HepG2 (cell line): ENCODE results near the gene ADGRD1. TPM values are rescaled to one million over a fixed set of nuclear protein-coding genes. Genes with fewer than 3 reads are reported as not detected.

Experiments
- ATAC-seq: fragments of 200-7000 bp; cut with Tn5 transposase; 3 replicates; pipeline ENCODE4 v1.9.1; 2020; ENCODE audit warnings: mild to moderate bottlenecking, moderate library complexity
- BruUV-seq: library from RNA; stranded (reverse); fragments of 400-500 nt; replicated peaks from 2 replicates; lab custom pipeline; 2021; lab: Mats Ljungman, UMichigan
- CTCF ChIA-PET: fragments of 300-600 bp; formaldehyde crosslinking; extraction: SDS; loops from one replicate; lab custom pipeline; 2021; ENCODE audit warnings: low total read pairs, inconsistent platforms, low intra/inter-chr PET ratio; lab: Yijun Ruan, JAX
- POLR2A ChIA-PET: fragments of 350-600 bp; sonication (Branson Sonifier 250); formaldehyde crosslinking; loops from one replicate; lab custom pipeline; 2020; ENCODE audit warnings: antibody characterized with exemption, inconsistent platforms; lab: Yijun Ruan, JAX
- DNase-seq: peaks from one replicate; pipeline ENCODE4 v3.0.0-alpha.2; 2015; ENCODE audit warnings: low spot score
- FAIRE-seq: peaks from 3 replicates; lab custom pipeline; 2011; peaks lifted over from hg19 to GRCh38; lab: Jason Lieb, UNC
- H2AFZ ChIP-seq: one replicate; pipeline ENCODE4 v1.6.1; 2011; ENCODE audit warnings: low read length, inconsistent platforms
- H3K27ac ChIP-seq: fragments of 300-600 bp; 3 replicates; pipeline ENCODE4 v1.8.0; 2011; ENCODE audit warnings: mixed run types, mild to moderate bottlenecking, mixed read lengths, low read length, inconsistent platforms; ENCODE audit not compliant: insufficient read depth; ENCODE audit errors: extremely low read length
- H3K27me3 ChIP-seq, 2 experiments: fragments of 200-600 bp in 1 of 2; 2 replicates in 1 of 2; 3 replicates in 1 of 2; pipeline versions ENCODE4 v1.6.0 to v1.8.0; 2011; ENCODE audit warnings: low read length in 2 of 2, mild to moderate bottlenecking in 2 of 2, moderate library complexity in 2 of 2, inconsistent platforms in 1 of 2; ENCODE audit not compliant: insufficient read depth in 2 of 2, control insufficient read depth in 1 of 2
- H3K36me3 ChIP-seq, 2 experiments: fragments of 200-600 bp in 1 of 2; replicated peaks in 1 of 2; 2 replicates in 1 of 2; 3 replicates in 1 of 2; pipeline versions ENCODE4 v1.5.1 to v1.8.0; 2011; ENCODE audit warnings: low read length in 2 of 2, inconsistent platforms in 1 of 2; ENCODE audit not compliant: insufficient read depth in 2 of 2, control insufficient read depth in 1 of 2
- H3K4me1 ChIP-seq: 2 replicates; pipeline ENCODE4 v1.5.1; 2012; ENCODE audit warnings: low read length, inconsistent platforms; ENCODE audit not compliant: insufficient read depth
- H3K4me2 ChIP-seq: 2 replicates; pipeline ENCODE4 v1.6.0; 2011; ENCODE audit warnings: low read depth, low read length, inconsistent platforms
- H3K4me3 ChIP-seq, 3 experiments: fragments of 200-600 bp in 1 of 3; sonication (generic), shearing (Covaris generic) in 1 of 3; replicated peaks in 1 of 3; 2 replicates each; pipeline ENCODE4 v1.5.1; 2011 to 2016; ENCODE audit warnings: low read length in 3 of 3, inconsistent platforms in 2 of 3, low read depth in 2 of 3, mild to moderate bottlenecking in 2 of 3, control low read depth in 1 of 3, mixed read lengths in 1 of 3; ENCODE audit not compliant: insufficient read depth in 1 of 3
- H3K79me2 ChIP-seq: one replicate; pipeline ENCODE4 v1.6.1; 2011; ENCODE audit warnings: low read length, inconsistent platforms; ENCODE audit not compliant: insufficient read depth
- H3K9ac ChIP-seq: 2 replicates; pipeline ENCODE4 v1.6.0; 2011; ENCODE audit warnings: mild to moderate bottlenecking, low read depth, low read length, inconsistent platforms; ENCODE audit not compliant: insufficient read depth
- H3K9me3 ChIP-seq: 2 replicates; pipeline ENCODE4 v1.5.1; 2012; ENCODE audit warnings: mild to moderate bottlenecking, low read length
- H4K20me1 ChIP-seq: 2 replicates; pipeline ENCODE4 v1.6.0; 2011; ENCODE audit warnings: inconsistent platforms, mild to moderate bottlenecking, low read length, moderate library complexity; ENCODE audit not compliant: insufficient read depth
- DRAP1 ChIP-seq: IDR thresholded peaks from 2 replicates; pipeline ENCODE4 v1.6.1; 2016; ENCODE audit warnings: missing genetic modification reagents, missing compliant biosample characterization
- TCF7L2 ChIP-seq: IDR thresholded peaks from 2 replicates; pipeline ENCODE4 v1.6.1; 2011; ENCODE audit warnings: mild to moderate bottlenecking, low read depth, low read length, moderate library complexity
- ZNF770 ChIP-seq: sonication (generic); formaldehyde crosslinking; IDR thresholded peaks from 2 replicates; pipeline ENCODE4 v1.5.0; 2020; ENCODE audit warnings: mild to moderate bottlenecking, missing genetic modification reagents
- WGBS: methylation state at CpG from one replicate; pipeline ENCODE4 v1.1.6; 2017; ENCODE audit warnings: low lambda C conversion rate; 5-methylcytosine and 5-hydroxymethylcytosine counted together
- in situ Hi-C: cut with HindIII; loops from 2 replicates; pipeline ENCODE4 v1.10.0; 2017; ENCODE audit warnings: low pct_unique_long_range_greater_than_20kb; ENCODE audit not compliant: extremely low pct_ligation_motif_present
- intact Hi-C: fragments of 100-400 bp; cut with micrococcal nuclease; formaldehyde crosslinking; loops from one replicate; pipeline ENCODE4 v1.10.0; 2022; ENCODE audit not compliant: unreplicated experiment
- polyA plus RNA-seq, 8 experiments: library from polyadenylated mRNA; depleted of rRNA in 3 of 8; stranded (reverse) in 7 of 8; unstranded in 1 of 8; fragments of >200 nt; fragmentation: Illumina TruSeq in 4 of 8; extraction: Trizol in 4 of 8; gene quantifications; 2 replicates each; pipeline versions ENCODE4 v1.2.1 to v1.2.3, GENCODE V29; 2011 to 2016; ENCODE audit warnings: low read depth in 4 of 8, missing spikeins in 1 of 8, mixed read lengths in 1 of 8; ENCODE audit not compliant: insufficient read depth in 1 of 8
- total RNA-seq, 5 experiments: library from RNA; depleted of rRNA; stranded (reverse); fragments of >200 nt; fragmentation: Illumina TruSeq; extraction: Trizol; gene quantifications; 2 replicates each; pipeline ENCODE4 v1.2.3, GENCODE V29; 2016; ENCODE audit warnings: low read depth in 1 of 5

Gene ADGRD1
- total and polyA plus RNA-seq, 2 of the 13 experiments (the other 11 are each of a cell fraction or from before 2014, with no cell fraction given), result 0.46 to 12.4 TPM

GRCh38 chr12:131095826-131096680, 142.3 kb downstream of the ADGRD1 start:
- CTCF ChIA-PET, result no interaction called here
- peak; percentile 83 for TF ChIP-seq ZNF770 (CRISPR knock-in tag)
- TF ChIP-seq DRAP1 (CRISPR knock-in tag), result no peak
- TF ChIP-seq, all 625 proteins: peak for 1
- POLR2A ChIA-PET, result no interaction called here
- no peak for DNase-seq
- Histone ChIP-seq H3K36me3 (no peaks in the 10 kb centered on the region), H3K9ac (no peak overlapping the region), H3K27ac (no peak overlapping the region), H3K4me1 (no peaks in the 10 kb centered on the region), H3K9me3 (no peaks in the 10 kb centered on the region), H4K20me1 (no peaks in the 10 kb centered on the region), H3K4me3 (no peak overlapping the region), H2AFZ (no peak overlapping the region), H3K4me2 (no peak overlapping the region), H3K27me3 (no peaks in the 10 kb centered on the region), H3K79me2 (no peaks in the 10 kb centered on the region)
- intact Hi-C loops, result no loop called here
- BruUV-seq, result no TSS peak
- no peak for FAIRE-seq
- in situ Hi-C loops, result no loop called here
- 57% methylated on average over 21 of the region's 26 CpGs for WGBS
- peak; percentile 50; the same call in 2 of the 3 replicates for ATAC-seq

GRCh38 chr12:131096681-131097181, 143.0 kb downstream of the ADGRD1 start:
- H3K36me3 ChIP-seq, result no peaks in the 10 kb centered on the region
- DNase-seq, result no peak
- 77% methylated on average over 9 of the region's 13 CpGs for WGBS
- no peak for TF ChIP-seq TCF7L2
- H3K9ac ChIP-seq, result no peak overlapping the region
- CTCF ChIA-PET, result no interaction called here
- no peak overlapping the region for H3K27ac ChIP-seq
- no peaks in the 10 kb centered on the region for H3K4me1 ChIP-seq
- H2AFZ ChIP-seq, result no peak overlapping the region
- no peak for ATAC-seq
- H3K27me3 ChIP-seq, result no peaks in the 10 kb centered on the region
- intact Hi-C loops (no loop called here), in situ Hi-C loops (no loop called here)
- no TSS peak for BruUV-seq
- no peaks in the 10 kb centered on the region for H4K20me1 ChIP-seq
- H3K79me2 ChIP-seq, result no peaks in the 10 kb centered on the region
- no peaks in the 10 kb centered on the region for H3K9me3 ChIP-seq
- no peak overlapping the region for H3K4me3 ChIP-seq
- no peak overlapping the region for H3K4me2 ChIP-seq
- no peak for FAIRE-seq
- POLR2A ChIA-PET, result no interaction called here
